Measurements from ENCODE around the gene LENG9. TPM values are rescaled to one million over a fixed set of nuclear protein-coding genes. Genes with fewer than 3 reads are reported as not detected.

LENG9 gene
- total and polyA plus RNA-seq, 2 of the 13 experiments (the other 11 are each of a cell fraction or from before 2014, with no cell fraction given): 0.75 to 2.9 TPM

DNA sequence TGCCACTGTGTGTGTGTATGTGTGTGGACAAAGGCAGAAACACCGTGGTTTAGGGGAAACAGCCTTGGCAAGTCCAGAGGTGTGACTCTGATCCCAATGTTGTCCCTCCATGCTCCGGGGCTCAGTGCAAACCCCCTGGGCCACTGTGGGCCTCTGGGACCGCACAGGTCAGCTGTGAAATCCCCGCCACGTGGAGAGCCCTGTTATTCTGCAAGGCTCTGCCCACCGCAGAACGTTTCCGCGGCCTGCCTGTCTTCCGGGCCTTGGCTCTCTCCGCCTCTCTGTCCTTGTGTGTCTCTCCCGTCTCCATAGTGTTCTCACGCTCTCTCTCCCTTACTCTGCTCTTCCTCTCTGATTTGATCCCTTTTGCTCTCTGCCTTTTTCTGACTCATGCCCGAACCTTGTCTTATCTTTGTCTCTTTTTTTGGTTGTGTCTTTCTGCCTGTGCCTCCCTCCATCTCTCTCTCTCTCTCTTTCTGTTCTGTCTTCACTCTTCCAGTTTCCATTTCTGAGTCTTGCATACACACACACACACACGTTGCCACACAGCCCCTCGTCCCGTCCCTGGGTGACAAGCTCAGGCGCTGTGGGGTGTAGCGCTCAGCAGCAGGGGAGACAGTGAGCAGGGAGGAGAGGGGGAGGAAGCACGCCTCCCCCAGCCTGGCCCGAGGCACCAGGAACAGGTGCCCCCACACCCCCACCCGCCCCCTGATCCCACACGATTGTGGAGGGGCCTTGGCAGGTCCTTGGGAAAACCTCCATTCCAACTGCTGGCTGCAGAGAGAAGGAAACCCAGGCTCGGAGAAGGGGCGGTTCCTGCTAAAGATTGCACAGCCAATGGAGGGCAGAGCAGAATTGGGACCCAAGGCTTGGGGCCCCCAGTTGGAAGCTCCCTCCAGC is 45.3 kb downstream of the LENG9 start (continued):
- TF ChIP-seq ZFX (CRISPR knock-in tag; IDR thresholded peaks at IDR 0.05; ENCODE audit: low read depth) (peak; percentile 66), KMT2A (CRISPR knock-in tag; IDR thresholded peaks at IDR 0.05) (no peak), HDAC6 (IDR thresholded peaks at IDR 0.05; ENCODE audit: low read depth, low read length) (no peak), POLR2G (IDR thresholded peaks at IDR 0.05; ENCODE audit: low read depth, low read length) (peak; percentile 67), KLF15 (CRISPR knock-in tag; IDR thresholded peaks at IDR 0.05; ENCODE audit: borderline replicate concordance) (no peak), ZNF670 (CRISPR knock-in tag; IDR thresholded peaks at IDR 0.05; ENCODE audit: borderline replicate concordance) (no peak), RXRB (CRISPR knock-in tag; IDR thresholded peaks at IDR 0.05; ENCODE audit: borderline replicate concordance) (0 out of 2 replicates have a peak, but pooled peaks have one; percentile 20), ZNF510 (CRISPR knock-in tag; IDR thresholded peaks at IDR 0.05; ENCODE audit: low read depth) (no peak), CCAR2 (optimal IDR thresholded peaks at IDR 0.05; ENCODE audit: low read depth, low read length) (no peak), SRSF9 (IDR thresholded peaks at IDR 0.05; ENCODE audit: borderline replicate concordance, insufficient read depth, low read depth, low read length, poor library complexity, severe bottlenecking) (no peak), CBX1 (IDR thresholded peaks at IDR 0.05; ENCODE audit: low read depth) (no peak), ZBTB38 (CRISPR knock-in tag; IDR thresholded peaks at IDR 0.05) (peak; percentile 49; the same call in 1 of the 2 replicates), ZFP90 (CRISPR knock-in tag; IDR thresholded peaks at IDR 0.05; ENCODE audit: borderline replicate concordance) (no peak), ATF7 (IDR thresholded peaks at IDR 0.05) (no peak), ATF7 (CRISPR knock-in tag; IDR thresholded peaks at IDR 0.05) (no peak), ASH2L (IDR thresholded peaks at IDR 0.05; ENCODE audit: insufficient read length, low read depth, low read length) (no peak), DPF2 (CRISPR knock-in tag; IDR thresholded peaks at IDR 0.05; ENCODE audit: borderline replicate concordance, low read depth) (no peak), RBM39 (IDR thresholded peaks at IDR 0.05; ENCODE audit: low read depth, low read length, poor library complexity, severe bottlenecking) (no peak), NFKB2 (CRISPR knock-in tag; IDR thresholded peaks at IDR 0.05; ENCODE audit: borderline replicate concordance) (no peak)
- TF ChIP-seq, protein P1, sequence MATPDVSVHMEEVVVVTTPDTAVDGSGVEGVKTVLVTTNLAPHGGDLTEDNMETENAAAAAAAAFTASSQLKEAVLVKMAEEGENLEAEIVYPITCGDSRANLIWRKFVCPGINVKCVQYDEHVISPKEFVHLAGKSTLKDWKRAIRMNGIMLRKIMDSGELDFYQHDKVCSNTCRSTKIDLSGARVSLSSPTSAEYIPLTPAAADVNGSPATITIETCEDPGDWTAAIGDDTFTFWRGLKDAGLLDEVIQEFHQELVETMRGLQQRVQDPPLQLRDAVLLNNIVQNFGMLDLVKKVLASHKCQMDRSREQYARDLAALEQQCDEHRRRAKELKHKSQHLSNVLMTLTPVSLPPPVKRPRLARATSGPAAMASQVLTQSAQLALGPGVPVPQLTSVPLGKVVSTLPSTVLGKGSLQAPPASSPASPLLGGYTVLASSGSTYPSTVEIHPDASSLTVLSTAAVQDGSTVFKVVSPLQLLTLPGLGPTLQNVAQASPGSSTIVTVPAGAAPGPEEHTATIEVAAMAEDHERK (CRISPR knock-in tag; IDR thresholded peaks at IDR 0.05; ENCODE audit: low read depth): no peak
- TF ChIP-seq, protein P2, sequence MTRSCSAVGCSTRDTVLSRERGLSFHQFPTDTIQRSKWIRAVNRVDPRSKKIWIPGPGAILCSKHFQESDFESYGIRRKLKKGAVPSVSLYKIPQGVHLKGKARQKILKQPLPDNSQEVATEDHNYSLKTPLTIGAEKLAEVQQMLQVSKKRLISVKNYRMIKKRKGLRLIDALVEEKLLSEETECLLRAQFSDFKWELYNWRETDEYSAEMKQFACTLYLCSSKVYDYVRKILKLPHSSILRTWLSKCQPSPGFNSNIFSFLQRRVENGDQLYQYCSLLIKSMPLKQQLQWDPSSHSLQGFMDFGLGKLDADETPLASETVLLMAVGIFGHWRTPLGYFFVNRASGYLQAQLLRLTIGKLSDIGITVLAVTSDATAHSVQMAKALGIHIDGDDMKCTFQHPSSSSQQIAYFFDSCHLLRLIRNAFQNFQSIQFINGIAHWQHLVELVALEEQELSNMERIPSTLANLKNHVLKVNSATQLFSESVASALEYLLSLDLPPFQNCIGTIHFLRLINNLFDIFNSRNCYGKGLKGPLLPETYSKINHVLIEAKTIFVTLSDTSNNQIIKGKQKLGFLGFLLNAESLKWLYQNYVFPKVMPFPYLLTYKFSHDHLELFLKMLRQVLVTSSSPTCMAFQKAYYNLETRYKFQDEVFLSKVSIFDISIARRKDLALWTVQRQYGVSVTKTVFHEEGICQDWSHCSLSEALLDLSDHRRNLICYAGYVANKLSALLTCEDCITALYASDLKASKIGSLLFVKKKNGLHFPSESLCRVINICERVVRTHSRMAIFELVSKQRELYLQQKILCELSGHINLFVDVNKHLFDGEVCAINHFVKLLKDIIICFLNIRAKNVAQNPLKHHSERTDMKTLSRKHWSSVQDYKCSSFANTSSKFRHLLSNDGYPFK (CRISPR knock-in tag; IDR thresholded peaks at IDR 0.05; ENCODE audit: borderline replicate concordance): no peak
- TF ChIP-seq, protein P3, sequence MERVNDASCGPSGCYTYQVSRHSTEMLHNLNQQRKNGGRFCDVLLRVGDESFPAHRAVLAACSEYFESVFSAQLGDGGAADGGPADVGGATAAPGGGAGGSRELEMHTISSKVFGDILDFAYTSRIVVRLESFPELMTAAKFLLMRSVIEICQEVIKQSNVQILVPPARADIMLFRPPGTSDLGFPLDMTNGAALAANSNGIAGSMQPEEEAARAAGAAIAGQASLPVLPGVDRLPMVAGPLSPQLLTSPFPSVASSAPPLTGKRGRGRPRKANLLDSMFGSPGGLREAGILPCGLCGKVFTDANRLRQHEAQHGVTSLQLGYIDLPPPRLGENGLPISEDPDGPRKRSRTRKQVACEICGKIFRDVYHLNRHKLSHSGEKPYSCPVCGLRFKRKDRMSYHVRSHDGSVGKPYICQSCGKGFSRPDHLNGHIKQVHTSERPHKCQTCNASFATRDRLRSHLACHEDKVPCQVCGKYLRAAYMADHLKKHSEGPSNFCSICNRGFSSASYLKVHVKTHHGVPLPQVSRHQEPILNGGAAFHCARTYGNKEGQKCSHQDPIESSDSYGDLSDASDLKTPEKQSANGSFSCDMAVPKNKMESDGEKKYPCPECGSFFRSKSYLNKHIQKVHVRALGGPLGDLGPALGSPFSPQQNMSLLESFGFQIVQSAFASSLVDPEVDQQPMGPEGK (CRISPR knock-in tag; IDR thresholded peaks at IDR 0.05): no peak

All from HepG2 (cell line).